COLO668 (cell line): ENCODE data around the gene RBM43.
"Not testable (repeated sequence)": the region's sequence is repeated elsewhere in the genome, so short reads cannot be mapped to it uniquely, and the experiment has no call there.

Source experiments
- DNase-seq: peaks from one replicate; lab custom pipeline; 2025; ENCODE audit not compliant: unreplicated experiment; lab: John Stamatoyannopoulos, UW

Gene RBM43

DNA sequence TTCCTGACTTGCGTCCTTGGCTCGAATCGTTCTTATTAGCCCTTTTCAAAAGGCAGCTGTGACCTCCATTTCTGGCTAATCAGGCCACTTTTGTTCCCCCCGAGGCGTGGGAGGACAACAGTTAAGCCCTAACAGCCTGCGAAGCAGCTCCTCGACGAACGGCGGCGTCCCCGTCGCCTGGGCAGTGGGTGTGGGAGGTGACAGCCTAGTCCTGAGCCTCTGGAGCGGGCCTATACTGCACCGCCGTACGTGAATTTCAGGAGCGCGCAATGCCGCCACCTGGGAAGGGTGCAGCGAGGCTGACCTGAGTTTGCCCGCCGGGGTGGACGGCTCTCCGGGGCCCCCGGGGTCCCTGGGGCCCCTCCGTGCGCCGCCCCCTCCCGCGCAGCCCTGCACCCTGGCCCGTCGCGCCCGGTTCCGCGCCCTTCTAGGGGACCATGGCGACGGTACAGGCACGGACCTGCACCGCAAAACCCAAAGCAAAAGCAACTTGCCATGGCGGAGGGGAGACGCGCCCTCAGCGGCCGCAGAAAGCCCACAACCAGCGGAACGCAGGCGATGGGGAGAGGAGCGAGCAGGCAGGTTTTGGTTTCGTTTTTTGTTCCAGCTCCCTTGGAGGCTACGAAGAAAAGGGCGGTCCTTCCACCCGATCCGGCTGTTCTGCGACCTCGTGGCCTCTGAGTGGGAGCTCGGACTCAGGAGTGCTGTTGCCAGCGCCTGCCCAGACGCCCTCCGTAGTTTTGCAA lies at the start of gene RBM43:
Gene RBM43, minus strand, starts transcription at position 633 of the 746 bp plus-strand sequence. Its CDS starts 136 bp downstream, at position 497.
- peak; percentile 77 for DNase-seq

- DNase-seq = not testable (repeated sequence)
Observed at GRCh38 chr2:151310313-151310712, 48.6 kb upstream of the RBM43 start.

GRCh38 chr2:151306621-151307020 lies 45.0 kb upstream of the RBM43 start:
- no peak for DNase-seq

GRCh38 chr2:151305129-151305691 lies 43.5 kb upstream of the RBM43 start:
- DNase-seq = no peak

DNA sequence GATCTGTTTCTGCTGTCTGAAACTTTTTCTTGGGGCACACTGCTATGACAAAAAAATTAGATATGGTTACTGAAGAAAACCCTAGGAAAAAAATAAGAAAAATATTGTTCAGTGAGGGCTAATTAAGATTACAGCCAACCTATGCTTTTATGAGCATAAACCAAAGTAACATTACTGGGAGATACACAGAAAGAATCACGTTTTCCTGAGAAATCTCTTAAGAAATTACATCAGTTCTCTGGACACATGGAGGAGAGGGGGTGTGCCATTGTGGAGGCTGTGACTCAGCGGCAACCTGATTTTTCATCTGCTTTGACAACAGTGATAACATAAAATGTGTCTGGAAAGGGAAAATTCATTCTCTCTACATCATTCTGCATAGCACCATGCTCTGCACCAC lies 41.2 kb upstream of the RBM43 start:
- no peak for DNase-seq

- no peak for DNase-seq
Observed at GRCh38 chr2:151302404-151302803, 40.7 kb upstream of the RBM43 start.

DNA sequence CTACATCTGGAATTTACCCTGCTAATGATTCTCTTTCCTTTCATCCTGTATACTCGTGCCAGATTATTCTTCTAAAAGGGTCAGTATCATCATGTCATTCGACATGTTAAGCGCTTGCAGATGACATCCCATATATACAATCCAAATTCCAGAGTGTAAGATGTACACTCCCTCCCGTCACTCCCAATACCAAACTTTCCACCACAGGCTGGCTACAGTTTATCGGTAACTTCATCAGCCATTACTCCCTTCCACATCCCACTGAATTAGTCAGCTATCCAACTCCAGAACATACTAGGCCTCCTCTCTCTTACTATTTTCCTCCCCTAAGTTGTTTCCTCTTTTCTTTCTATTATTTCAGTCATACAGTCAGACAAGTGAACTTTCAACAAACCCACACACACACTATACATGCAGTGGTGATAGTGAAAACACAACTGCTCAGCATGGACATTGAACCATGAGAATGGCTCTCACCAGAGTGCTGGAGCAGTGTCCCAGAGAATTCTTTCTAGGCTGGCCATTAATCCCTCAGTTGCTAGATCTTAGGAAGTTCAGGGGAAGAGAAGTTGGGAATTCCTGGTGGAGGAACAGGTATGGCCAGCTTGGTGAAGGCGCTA lies 38.4 kb upstream of the RBM43 start:
- DNase-seq = no peak

DNA sequence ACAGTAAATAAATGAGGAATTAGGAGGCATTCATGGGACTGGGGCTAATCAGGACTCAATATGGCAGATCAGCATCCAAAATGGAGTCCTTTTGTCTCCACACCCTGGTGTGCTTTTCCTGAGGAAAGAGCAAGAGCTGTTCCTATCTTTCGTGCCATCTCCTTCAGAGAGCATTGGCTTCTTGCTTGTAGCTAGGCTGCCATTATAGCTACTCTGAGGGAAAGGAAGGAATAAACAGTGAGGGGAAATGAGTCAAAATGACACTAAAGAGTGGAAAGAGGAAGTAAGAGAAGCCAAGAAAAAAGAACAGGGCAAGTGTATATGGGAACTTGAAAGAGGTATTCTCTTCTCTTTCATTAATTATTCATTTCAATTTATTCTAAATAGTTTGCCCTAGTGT lies 36.2 kb upstream of the RBM43 start:
- DNase-seq = no peak

DNA sequence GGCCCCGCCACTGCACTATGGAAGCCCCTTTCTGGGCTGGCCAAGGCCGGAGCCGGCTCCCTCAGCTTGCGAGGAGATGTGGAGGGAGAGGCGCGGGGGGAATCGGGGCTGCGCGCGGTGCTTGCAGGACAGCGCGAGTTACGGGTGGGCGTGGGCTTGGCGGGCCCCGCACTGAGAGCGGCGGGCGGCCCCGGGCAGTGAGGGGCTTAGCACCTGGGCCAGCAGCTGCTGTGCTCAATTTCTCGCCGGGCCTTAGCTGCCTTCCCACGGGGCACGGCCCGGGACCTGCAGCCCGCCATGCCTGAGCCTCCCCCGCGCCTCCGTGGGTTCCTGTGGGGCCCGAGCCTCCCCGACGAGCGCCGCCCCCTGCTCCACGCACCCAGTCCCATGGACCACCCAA lies 34.3 kb upstream of the RBM43 start:
- not testable (repeated sequence) for DNase-seq

- DNase-seq = no peak
Observed at GRCh38 chr2:151292546-151292945, 30.9 kb upstream of the RBM43 start.

DNA sequence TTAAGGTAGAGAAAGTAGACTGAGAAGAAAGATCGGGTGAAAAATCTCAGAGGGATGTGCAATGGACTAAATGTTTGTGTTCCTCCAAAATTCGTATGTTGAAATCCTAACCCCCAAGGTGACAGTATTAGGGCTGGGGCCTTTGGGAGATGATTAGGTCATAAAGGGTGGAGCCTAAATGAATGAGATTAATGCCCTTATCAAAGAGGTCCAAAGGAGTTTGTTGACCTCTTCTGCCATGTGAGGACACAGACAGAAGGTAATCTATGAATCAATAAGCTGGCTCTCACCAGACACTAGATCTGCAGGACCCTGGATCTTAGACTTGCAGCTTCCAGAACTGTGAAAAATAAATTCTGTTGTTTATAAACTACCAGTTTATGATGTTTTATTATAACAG lies 30.5 kb upstream of the RBM43 start:
- DNase-seq = no peak

- DNase-seq = no peak
Observed at GRCh38 chr2:151291224-151291623, 29.6 kb upstream of the RBM43 start.

DNA sequence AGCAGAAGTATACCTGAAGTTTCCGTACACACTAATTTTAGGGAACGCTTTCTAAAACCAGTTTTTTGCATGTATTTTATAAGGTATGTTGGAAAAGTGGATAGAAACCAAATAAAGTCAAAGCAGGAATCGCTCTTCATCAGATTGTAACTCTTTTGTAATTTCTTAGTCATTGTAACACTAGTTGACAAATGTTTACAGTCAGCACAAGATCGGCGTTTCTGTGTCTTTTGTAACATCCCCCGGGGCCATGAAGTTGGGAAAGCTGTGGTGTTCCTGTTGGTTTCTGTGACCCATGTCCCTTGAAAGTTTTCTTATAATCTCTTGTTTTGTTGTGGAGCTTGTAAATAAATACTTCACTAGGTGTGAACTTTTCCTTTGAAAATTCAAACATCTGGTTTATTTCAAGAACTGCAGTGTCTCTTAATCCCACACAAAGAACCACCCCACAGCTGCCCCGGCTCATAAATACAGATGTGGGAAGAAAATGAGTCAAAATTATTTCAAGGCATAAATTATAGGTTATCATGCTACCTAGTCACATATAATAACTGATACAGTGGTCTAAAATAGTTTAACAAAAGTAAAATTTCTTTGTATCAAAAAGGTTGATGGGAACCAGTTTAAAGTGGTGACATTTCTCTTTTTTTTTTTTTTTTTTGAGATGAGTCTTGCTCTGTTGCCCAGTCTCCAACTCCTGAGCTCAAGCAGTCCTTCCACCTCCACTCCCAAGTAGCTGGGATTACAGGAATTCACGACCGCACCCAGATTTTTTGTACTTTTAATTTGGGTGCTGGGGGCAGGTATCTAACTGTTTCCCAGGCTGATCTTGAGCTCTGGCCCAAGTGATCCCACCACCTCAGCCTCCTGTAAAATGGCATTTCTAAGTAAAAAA lies 28.6 kb upstream of the RBM43 start:
- DNase-seq = no peak

DNA sequence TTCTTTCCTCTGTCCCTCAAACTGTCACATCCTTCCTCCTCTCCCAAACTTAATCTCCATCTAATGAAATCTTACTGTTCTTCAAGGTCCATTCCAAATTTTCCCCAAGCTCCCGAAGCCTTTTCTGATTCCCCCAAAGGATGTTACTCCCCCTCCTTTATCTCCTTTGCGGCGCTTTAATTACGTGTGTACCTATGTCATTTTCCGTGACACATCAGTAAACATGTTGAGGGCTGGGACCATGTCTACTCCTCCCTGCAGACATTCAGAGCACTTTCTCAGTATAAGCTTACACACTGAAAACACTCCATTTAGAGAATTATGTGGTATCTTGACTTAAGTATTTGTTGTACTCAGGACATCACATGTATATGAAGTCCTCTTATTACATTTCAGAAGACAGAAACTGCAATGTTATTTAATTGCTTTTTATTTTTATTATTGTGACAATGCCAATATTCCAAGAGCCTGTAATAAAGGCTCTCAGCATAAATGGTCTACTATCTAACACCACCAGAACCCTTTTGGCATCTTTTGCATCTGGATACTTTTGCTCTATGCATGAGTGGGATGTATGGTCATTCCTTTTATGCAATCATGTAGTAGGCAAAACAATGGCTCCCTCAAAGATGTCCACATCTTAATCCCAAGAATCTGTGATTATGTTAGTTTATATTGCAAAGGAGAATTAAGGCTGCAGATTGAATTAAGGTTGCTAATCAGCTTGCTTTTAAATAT lies 26.0 kb upstream of the RBM43 start:
- DNase-seq = no peak

- DNase-seq = no peak
Observed at GRCh38 chr2:151282401-151282800, 20.7 kb upstream of the RBM43 start.

- no peak for DNase-seq
Observed at GRCh38 chr2:151280271-151280670, 18.6 kb upstream of the RBM43 start.

DNA sequence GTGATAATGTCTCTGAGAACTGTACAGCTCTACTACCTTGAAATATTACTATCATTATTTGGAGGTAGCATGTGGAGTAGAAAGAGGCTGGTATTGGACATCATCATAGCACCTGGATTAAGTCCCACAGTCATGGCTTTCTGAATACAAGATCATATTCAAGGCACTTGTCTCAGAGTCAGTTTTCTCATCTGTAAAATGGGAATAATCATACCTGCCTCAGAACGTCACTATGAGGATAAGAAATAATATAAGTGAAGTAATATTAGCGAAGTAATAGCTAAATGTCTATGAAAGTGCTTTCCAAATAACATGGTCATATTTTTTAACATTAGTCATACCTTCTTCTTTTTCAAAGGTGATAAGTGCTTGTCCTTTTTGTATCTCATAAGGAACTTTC lies 16.8 kb upstream of the RBM43 start:
- no peak for DNase-seq

GRCh38 chr2:151277067-151277466 lies 15.4 kb upstream of the RBM43 start:
- no peak for DNase-seq

DNA sequence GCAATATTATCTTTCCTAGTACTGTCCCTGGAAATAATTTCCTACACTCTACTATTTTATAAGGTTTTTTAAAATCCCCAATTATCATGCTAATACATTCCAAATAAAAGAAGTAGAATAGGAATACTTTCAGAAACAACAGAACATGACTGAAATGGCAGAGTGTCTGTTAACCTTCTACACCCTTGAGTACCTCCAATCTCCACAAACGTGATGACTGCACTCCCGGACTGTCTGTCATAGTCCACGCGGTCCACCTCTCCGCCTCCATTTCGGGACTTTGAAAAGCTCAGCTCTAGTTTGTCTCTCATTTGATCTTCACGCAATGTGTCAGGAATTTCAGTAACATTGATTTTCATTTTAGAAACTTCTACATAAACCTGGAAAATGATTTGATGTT lies 13.6 kb upstream of the RBM43 start:
- no peak for DNase-seq

DNA sequence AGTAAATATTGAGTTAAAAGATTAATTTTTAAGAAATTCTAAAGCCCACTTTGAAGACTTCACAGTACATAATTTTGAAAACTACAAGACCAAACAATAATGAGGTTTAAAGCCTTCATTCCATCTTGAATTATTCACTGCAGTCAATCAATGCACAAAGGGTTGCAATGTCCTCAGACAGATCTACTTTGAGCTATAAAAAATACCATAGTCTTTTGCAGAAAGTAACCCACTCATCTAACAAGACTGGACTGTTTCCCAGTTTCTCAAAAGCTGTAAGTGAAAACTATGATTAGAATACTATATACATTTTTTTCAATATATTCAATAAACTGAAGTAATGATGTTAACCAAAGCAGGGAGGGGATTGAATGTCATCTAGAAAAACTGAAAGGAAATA lies 10.2 kb upstream of the RBM43 start:
- no peak for DNase-seq
